Measurements from ENCODE around the gene ADAMTS2.

Gene ADAMTS2

DNA sequence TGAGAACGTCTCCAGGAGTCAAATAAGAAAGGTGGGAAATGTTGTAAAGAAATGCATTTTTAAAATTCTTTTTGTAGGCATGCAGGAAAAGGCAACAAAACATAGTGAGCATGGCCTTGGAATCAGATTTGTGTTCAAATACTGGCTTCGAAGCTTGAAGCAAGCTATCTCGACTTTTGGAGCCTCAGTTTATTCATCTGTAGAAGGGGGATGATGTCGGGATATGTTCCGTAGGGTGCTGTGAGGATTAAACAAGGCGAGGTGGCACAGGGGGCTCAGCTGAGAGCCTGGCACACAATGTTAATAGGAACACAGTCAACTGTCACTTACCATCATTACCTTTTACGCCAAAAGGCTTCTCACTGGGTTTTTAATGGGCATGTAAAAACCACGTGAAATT lies 4.8 kb downstream of the ADAMTS2 start:
- no peak overlapping the region for H3K27ac ChIP-seq
- TF ChIP-seq CTCF (conservative IDR thresholded peaks at IDR 0.05) = no peak
- TF ChIP-seq ZFX (IDR thresholded peaks at IDR 0.05) = no peak

- H3K27ac ChIP-seq = no peak overlapping the region
- TF ChIP-seq ZFX (IDR thresholded peaks at IDR 0.05) (no peak), CTCF (conservative IDR thresholded peaks at IDR 0.05) (no peak)
Measured at GRCh38 chr5:179339996-179340395, 5.3 kb downstream of the ADAMTS2 start.

GRCh38 chr5:179339081-179339480 lies 6.2 kb downstream of the ADAMTS2 start:
- no peak overlapping the region for H3K27ac ChIP-seq
- TF ChIP-seq CTCF (conservative IDR thresholded peaks at IDR 0.05) (no peak), ZFX (IDR thresholded peaks at IDR 0.05) (no peak)

GRCh38 chr5:179337796-179338676 lies 7.2 kb downstream of the ADAMTS2 start:
- H3K27ac ChIP-seq = no peak overlapping the region

DNA sequence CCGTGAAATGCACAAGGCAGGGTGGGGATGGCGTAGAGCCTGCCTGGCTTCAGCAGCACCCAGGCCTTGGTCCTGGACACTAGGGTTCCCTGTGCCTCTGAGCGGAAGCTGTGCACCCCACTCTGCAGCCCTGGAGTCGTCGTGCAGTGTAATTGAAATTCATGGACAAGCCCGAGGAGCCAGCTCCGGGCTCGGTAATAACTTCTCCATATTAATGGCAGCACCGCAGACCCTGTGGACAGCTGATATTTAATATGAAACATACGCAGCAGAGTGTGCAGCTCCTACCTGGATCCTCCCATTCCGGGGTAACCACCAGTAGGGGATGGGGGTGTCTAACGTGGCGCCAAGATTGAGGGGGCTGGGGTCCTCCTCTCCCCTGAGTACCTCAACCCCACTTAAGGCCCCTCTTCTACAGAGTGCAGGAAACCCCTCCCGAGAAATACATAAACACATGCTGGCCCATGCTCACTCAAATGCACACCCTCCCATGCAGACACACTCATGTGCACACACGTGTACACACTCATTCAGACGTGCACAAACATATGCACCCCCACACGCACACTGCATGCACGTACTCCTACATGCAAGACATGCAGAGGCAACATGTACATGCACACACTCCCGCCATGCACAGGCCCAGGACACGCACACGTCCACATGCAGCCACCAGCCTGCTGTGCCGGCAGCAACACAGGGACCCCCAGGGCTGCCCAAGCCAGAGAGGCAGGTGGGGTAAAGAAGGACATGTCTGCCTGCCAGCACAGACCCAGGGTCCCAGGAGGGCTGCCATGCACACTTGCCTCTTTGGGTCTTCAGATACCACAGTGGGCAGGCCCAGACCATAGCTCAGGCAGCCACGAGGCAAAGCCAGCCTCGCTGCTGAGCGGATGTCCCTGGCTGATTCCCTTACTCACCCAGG lies 8.1 kb downstream of the ADAMTS2 start:
- TF ChIP-seq CTCF (conservative IDR thresholded peaks at IDR 0.05) (no peak), ZFX (IDR thresholded peaks at IDR 0.05) (no peak)
- no peak overlapping the region for H3K27ac ChIP-seq

More at GRCh38 chr5:179337796-179338676, 7.2 kb downstream of the ADAMTS2 start:
- TF ChIP-seq CTCF (conservative IDR thresholded peaks at IDR 0.05) (no peak), ZFX (IDR thresholded peaks at IDR 0.05) (no peak)

DNA sequence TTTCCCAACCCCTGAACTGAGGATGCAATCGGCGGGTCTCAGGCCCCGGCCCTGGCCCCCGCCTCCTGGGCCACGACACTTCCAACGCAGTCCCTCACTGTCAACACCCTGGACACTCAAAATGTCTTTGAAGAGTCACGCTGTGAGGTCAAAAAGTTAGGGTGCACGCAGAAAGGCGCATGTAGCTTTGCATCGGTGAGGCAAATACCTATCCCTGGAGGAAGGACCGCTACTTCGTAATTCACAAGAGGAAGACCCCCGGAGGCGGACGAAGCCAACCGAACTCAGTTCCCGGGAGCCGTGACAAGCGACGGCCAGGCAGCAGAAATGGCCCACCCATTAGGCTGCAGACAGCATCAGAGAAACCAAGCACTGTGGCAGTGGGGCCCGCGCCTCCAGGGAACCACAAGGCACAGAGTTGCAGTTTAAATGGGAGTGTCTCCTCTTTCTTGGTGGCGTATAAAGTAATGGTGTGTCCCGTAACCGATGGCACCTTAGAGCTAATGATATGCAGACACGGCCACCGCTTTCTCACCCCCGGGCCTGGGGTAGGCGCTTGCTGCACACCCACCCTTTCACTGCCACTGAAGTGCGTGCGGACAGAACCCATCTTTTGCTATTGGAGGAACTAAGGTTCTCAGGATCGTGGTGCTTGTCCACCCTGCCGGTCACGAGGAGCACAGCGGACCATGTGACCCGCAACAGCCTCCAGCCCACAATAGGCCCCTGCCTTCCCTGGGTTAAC lies 9.0 kb downstream of the ADAMTS2 start:
- H3K27ac ChIP-seq = no peak overlapping the region
- no peak for TF ChIP-seq CTCF (conservative IDR thresholded peaks at IDR 0.05)
- no peak for TF ChIP-seq ZFX (IDR thresholded peaks at IDR 0.05)
